K562 (cell line): ENCODE measurements around the gene PKD1L1. TPM values are rescaled to one million over a fixed set of nuclear protein-coding genes. Genes with fewer than 3 reads are reported as not detected.

Source experiments
- ATAC-seq: fragments of 200-7000 bp; cut with Tn5 transposase; 3 replicates; pipeline ENCODE4 v1.9.1; 2020; ENCODE audit warnings: moderate library complexity
- BruUV-seq: library from RNA; stranded (reverse); fragments of 400-500 nt; replicated peaks from 2 replicates; lab custom pipeline; 2021; lab: Mats Ljungman, UMichigan
- CTCF ChIA-PET: fragments of 300-600 bp; formaldehyde crosslinking; extraction: SDS; loops from one replicate; lab custom pipeline; 2021; ENCODE audit warnings: low intra/inter-chr PET ratio; lab: Yijun Ruan, JAX
- POLR2A ChIA-PET: fragments of 300-600, 350-650 bp; sonication (Branson Sonifier 250); formaldehyde crosslinking; extraction: SDS; loops from one replicate; lab custom pipeline; 2021; ENCODE audit warnings: antibody characterized with exemption, inconsistent platforms; lab: Yijun Ruan, JAX
- DNase-seq, 4 experiments: peaks; one replicate each; pipeline versions ENCODE4 v3.0.0 to v3.0.0-alpha.2; 2011 to 2018; ENCODE audit warnings: low spot score in 3 of 4, mixed read lengths in 3 of 4; ENCODE audit errors: extremely low read depth in 1 of 4
- FAIRE-seq: peaks from 2 replicates; lab custom pipeline; 2011; peaks lifted over from hg19 to GRCh38; lab: Jason Lieb, UNC
- H2AFZ ChIP-seq: 2 replicates; pipeline ENCODE4 v1.6.0; 2011; ENCODE audit warnings: low read depth, low read length, control low read depth, inconsistent platforms
- H3K27ac ChIP-seq: fragments of 200-600 bp; 3 replicates; pipeline ENCODE4 v1.8.0; 2011; ENCODE audit warnings: low read depth, mild to moderate bottlenecking, control low read depth, inconsistent platforms, low read length, moderate library complexity, mixed read lengths; ENCODE audit errors: extremely low read depth
- H3K27me3 ChIP-seq, 2 experiments: fragments of 300-600 bp in 1 of 2; 2 replicates in 1 of 2; 3 replicates in 1 of 2; pipeline versions ENCODE4 v1.6.0 to v1.8.0; 2011; ENCODE audit warnings: inconsistent platforms in 2 of 2, low read length in 2 of 2, mild to moderate bottlenecking in 1 of 2, mixed read lengths in 1 of 2, moderate library complexity in 1 of 2; ENCODE audit not compliant: control insufficient read depth in 2 of 2, insufficient read depth in 2 of 2
- H3K36me3 ChIP-seq: fragments of 300-600 bp; 3 replicates; pipeline ENCODE4 v1.8.0; 2011; ENCODE audit warnings: mild to moderate bottlenecking, low read length, inconsistent platforms; ENCODE audit not compliant: control insufficient read depth, insufficient read depth
- H3K4me1 ChIP-seq, 2 experiments: fragments of 200-600 bp in 1 of 2; replicated peaks in 1 of 2; 2 replicates in 1 of 2; 3 replicates in 1 of 2; pipeline versions ENCODE4 v1.5.1 to v1.8.0; 2011; ENCODE audit warnings: inconsistent platforms in 2 of 2, low read length in 2 of 2, mild to moderate bottlenecking in 1 of 2, mixed read lengths in 1 of 2, moderate library complexity in 1 of 2; ENCODE audit not compliant: control insufficient read depth in 2 of 2, insufficient read depth in 2 of 2
- H3K4me2 ChIP-seq: 2 replicates; pipeline ENCODE4 v1.6.1; 2011; ENCODE audit warnings: low read length, control low read depth, inconsistent platforms, mixed read lengths; ENCODE audit not compliant: insufficient read depth
- H3K4me3 ChIP-seq: fragments of 200-600 bp; sonication (generic), shearing (Covaris generic); 2 replicates; pipeline ENCODE4 v1.5.1; 2016; ENCODE audit warnings: control low read depth, inconsistent platforms
- H3K79me2 ChIP-seq: fragments of 200-600 bp; 3 replicates; pipeline ENCODE4 v1.8.0; 2011; ENCODE audit warnings: low read length, inconsistent platforms; ENCODE audit not compliant: control insufficient read depth, insufficient read depth
- H3K9ac ChIP-seq, 2 experiments: 2 replicates each; pipeline versions ENCODE4 v1.6.0 to v1.6.1; 2011; ENCODE audit warnings: low read depth in 2 of 2, low read length in 2 of 2, control low read depth in 1 of 2, inconsistent platforms in 1 of 2, mild to moderate bottlenecking in 1 of 2, mixed read lengths in 1 of 2; ENCODE audit not compliant: insufficient read depth in 1 of 2
- H3K9me1 ChIP-seq: one replicate; pipeline ENCODE4 v1.6.0; 2011; ENCODE audit warnings: inconsistent platforms, mild to moderate bottlenecking, low read length, moderate library complexity; ENCODE audit not compliant: control insufficient read depth, insufficient read depth
- H3K9me3 ChIP-seq: replicated peaks from 2 replicates; pipeline ENCODE4 v1.5.1; 2011; ENCODE audit warnings: low read depth, low read length, inconsistent platforms; ENCODE audit not compliant: control insufficient read depth, insufficient read depth
- H4K20me1 ChIP-seq: replicated peaks from 2 replicates; pipeline ENCODE4 v1.6.1; 2011; ENCODE audit warnings: low read length, inconsistent platforms, mixed read lengths; ENCODE audit not compliant: control insufficient read depth, insufficient read depth
- CC2D1A ChIP-seq: fragments of 450-650 bp; IDR thresholded peaks from 2 replicates; pipeline ENCODE4 v1.6.1; 2017; ENCODE audit warnings: mild to moderate bottlenecking
- MXD1 ChIP-seq: fragments of 250-450 bp; sonication (Bioruptor Pico); IDR thresholded peaks from 2 replicates; pipeline ENCODE4 v1.8.0; 2021; ENCODE audit warnings: borderline replicate concordance, mild to moderate bottlenecking, moderate library complexity; ENCODE audit not compliant: poor library complexity, severe bottlenecking
- SIN3A ChIP-seq, 2 experiments: fragments of 150-350 bp in 1 of 2; IDR thresholded peaks; 2 replicates each; pipeline ENCODE4 v1.6.1; 2011 to 2016; ENCODE audit warnings: borderline replicate concordance in 2 of 2, low read depth in 2 of 2, low read length in 2 of 2, mild to moderate bottlenecking in 2 of 2, moderate library complexity in 2 of 2; ENCODE audit not compliant: control insufficient read depth in 1 of 2
- SNIP1 ChIP-seq: fragments of 450-650 bp; IDR thresholded peaks from 2 replicates; pipeline ENCODE4 v1.7.1; 2017; ENCODE audit warnings: low read depth, mild to moderate bottlenecking
- STAT5A ChIP-seq: IDR thresholded peaks from 2 replicates; pipeline ENCODE4 v1.6.1; 2012; ENCODE audit warnings: low read length, inconsistent platforms, borderline replicate concordance
- ZBTB8A ChIP-seq: fragments of 450-650 bp; IDR thresholded peaks from 2 replicates; pipeline ENCODE4 v1.6.1; 2018; ENCODE audit warnings: mild to moderate bottlenecking, moderate library complexity; ENCODE audit not compliant: partially characterized antibody
- ZBTB9 ChIP-seq: fragments of 450-650 bp; formaldehyde crosslinking; IDR thresholded peaks from 2 replicates; pipeline ENCODE4 v1.4.0; 2020; ENCODE audit warnings: mild to moderate bottlenecking, moderate library complexity
- WGBS: fragments of 100-300 bp; shearing (Covaris generic); methylation state at CpG from one replicate; pipeline ENCODE4 v1.1.6; 2016; ENCODE audit warnings: low coverage, mixed read lengths; ENCODE audit not compliant: insufficient coverage; ENCODE audit errors: missing lambda C conversion rate; 5-methylcytosine and 5-hydroxymethylcytosine counted together
- in situ Hi-C: fragments of 300-500 bp; cut with MboI; formaldehyde crosslinking; loops from 4 replicates; pipeline ENCODE4 v1.15.0; 2018; ENCODE audit warnings: inconsistent platforms, mixed read lengths
- intact Hi-C: fragments of 100-400 bp; cut with micrococcal nuclease; formaldehyde crosslinking; loops from 2 replicates; pipeline ENCODE4 v1.14.2; 2022
- polyA plus RNA-seq, 8 experiments: library from polyadenylated mRNA; depleted of rRNA in 4 of 8; stranded (reverse) in 5 of 8; unstranded in 3 of 8; fragments of >200 nt; fragmentation: Nextera tagmentation in 2 of 8; fragmentation: Illumina TruSeq in 1 of 8; extraction: Ambion mirVana in 2 of 8; extraction: Trizol in 1 of 8; gene quantifications; 2 replicates each; pipeline versions ENCODE4 v1.2.1 to v1.2.3, GENCODE V29; 2011 to 2014; ENCODE audit warnings: inconsistent platforms in 1 of 8, missing spikeins in 1 of 8
- total RNA-seq, 7 experiments: library from RNA; depleted of rRNA in 6 of 7; stranded (reverse); fragments of >200 nt in 6 of 7; fragmentation: Illumina TruSeq in 2 of 7; extraction: Trizol in 2 of 7; gene quantifications; 2 replicates each; pipeline versions ENCODE4 v1.2.1 to v1.2.3, GENCODE V29; 2011 to 2021; ENCODE audit warnings: low replicate concordance in 1 of 7

PKD1L1 gene
- total and polyA plus RNA-seq, 9 of the 15 experiments (the other 6 are each of a cell fraction or from before 2014, with no cell fraction given) = 0.01 to 0.02 TPM; not detected in 7

- no peak for TF ChIP-seq ZBTB9
- TF ChIP-seq CC2D1A = 0 out of 2 replicates have a peak, but pooled peaks have one; percentile 11
- TF ChIP-seq ZBTB8A = no peak
- TF ChIP-seq MXD1 = no peak
- no peak for TF ChIP-seq STAT5A
Observed at GRCh38 chr7:47945261-47946015, 2.8 kb downstream of the PKD1L1 start (continued).

GRCh38 chr7:47944536-47945260 lies 3.6 kb downstream of the PKD1L1 start:
- ATAC-seq = peak; percentile 37
- no TSS peak for BruUV-seq
- FAIRE-seq = no peak
- Histone ChIP-seq H3K4me3 (no peak overlapping the region), H3K4me2 (no peak overlapping the region), H3K27ac (no peak overlapping the region), H2AFZ (no peak overlapping the region), H3K36me3 (no peaks in the 10 kb centered on the region), H4K20me1 (no peaks in the 10 kb centered on the region; the same call in none of the 2 replicates), H3K9ac (no peak overlapping the region)
- no peak for DNase-seq
- in situ Hi-C loops = loop anchor here (5.0 kb wide), 1 partner anchor 168 kb away; no protein-coding TSS in a partner anchor
- ChIA-PET CTCF (interaction anchor here (1.1 to 3.0 kb wide), 4 partner anchors 23 to 210 kb away, joined by 3 to 39 read pairs (median 8); no protein-coding TSS in a partner anchor), POLR2A (interaction anchor here (0.8 to 1.2 kb wide), 2 partner anchors 20 to 164 kb away, joined by 3 read pairs; no protein-coding TSS in a partner anchor)
- whole genome bisulfite sequencing = 6% methylated on average over 12 of the region's 12 CpGs
- intact Hi-C loops = loop anchor here (1.0 to 5.0 kb wide), 3 partner anchors 166 to 1908 kb away; no protein-coding TSS in a partner anchor
- TF ChIP-seq SIN3A (IDR thresholded peaks at IDR 0.05; ENCODE audit: borderline replicate concordance in 2 of 2, control insufficient read depth in 1 of 2, low read depth in 2 of 2, low read length in 2 of 2) = no peak
- TF ChIP-seq SNIP1 = no peak
- TF ChIP-seq, all 486 proteins: peak for 0
- Histone ChIP-seq H3K79me2 (no peaks in the 10 kb centered on the region), H3K9me1 (no peaks in the 10 kb centered on the region), H3K4me1 (no peaks in the 10 kb centered on the region; a peak in 1 of 5 replicates), H3K27me3 (peaks cover 9 to 39% of the 10 kb centered on the region in 2 experiments; a peak in 4 of 5 replicates), H3K9me3 (no peaks in the 10 kb centered on the region)
